Measurements from ENCODE around the gene SRP14. TPM values are rescaled to one million over a fixed set of nuclear protein-coding genes. Genes with fewer than 3 reads are reported as not detected.

SRP14 gene
- total RNA-seq, 1 donor from 2014 or later: 409 TPM

DNA sequence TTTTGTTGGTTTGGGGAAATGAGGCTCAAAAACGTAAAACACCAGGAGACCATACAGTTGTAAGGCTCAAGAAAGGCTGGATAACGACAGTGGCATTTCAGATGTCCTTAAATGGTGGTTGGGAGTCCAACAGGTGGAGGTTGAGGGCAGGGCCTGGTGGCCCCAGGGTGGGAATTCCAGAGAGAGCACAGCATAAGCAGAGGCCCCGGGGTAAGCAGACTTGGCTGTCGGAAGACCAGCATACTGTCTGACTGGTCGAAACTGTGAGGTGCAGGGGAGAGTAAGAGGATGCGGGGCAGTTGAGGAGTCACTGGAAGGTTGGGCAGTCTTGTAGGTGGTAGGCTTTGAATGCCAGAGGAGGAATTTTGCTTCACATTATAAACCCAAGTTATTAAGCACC is 48.3 kb downstream of the SRP14 start:
- no peaks in the 10 kb centered on the region for H3K27me3 ChIP-seq
- no peak overlapping the region for H3K27ac ChIP-seq
- intact Hi-C loops (cut with DNase I): no loop called here
- no peak for TF ChIP-seq POLR2AphosphoS5 (IDR thresholded peaks at IDR 0.05; ENCODE audit: insufficient read depth in 1 of 2, low read depth in 1 of 2)
- no peak for TF ChIP-seq POLR2A (IDR thresholded peaks at IDR 0.05)
- TF ChIP-seq, protein P1, sequence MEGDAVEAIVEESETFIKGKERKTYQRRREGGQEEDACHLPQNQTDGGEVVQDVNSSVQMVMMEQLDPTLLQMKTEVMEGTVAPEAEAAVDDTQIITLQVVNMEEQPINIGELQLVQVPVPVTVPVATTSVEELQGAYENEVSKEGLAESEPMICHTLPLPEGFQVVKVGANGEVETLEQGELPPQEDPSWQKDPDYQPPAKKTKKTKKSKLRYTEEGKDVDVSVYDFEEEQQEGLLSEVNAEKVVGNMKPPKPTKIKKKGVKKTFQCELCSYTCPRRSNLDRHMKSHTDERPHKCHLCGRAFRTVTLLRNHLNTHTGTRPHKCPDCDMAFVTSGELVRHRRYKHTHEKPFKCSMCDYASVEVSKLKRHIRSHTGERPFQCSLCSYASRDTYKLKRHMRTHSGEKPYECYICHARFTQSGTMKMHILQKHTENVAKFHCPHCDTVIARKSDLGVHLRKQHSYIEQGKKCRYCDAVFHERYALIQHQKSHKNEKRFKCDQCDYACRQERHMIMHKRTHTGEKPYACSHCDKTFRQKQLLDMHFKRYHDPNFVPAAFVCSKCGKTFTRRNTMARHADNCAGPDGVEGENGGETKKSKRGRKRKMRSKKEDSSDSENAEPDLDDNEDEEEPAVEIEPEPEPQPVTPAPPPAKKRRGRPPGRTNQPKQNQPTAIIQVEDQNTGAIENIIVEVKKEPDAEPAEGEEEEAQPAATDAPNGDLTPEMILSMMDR (IDR thresholded peaks at IDR 0.05): no peak
- peaks cover 0 to 87% of the 10 kb centered on the region in 2 donors for H3K36me3 ChIP-seq
- H3K9me3 ChIP-seq: no peaks in the 10 kb centered on the region
- no peak overlapping the region for H3K4me3 ChIP-seq
- H3K4me1 ChIP-seq: no peaks in the 10 kb centered on the region
- no peak for DNase-seq (ENCODE audit: extremely low spot score in 2 of 2)

DNA sequence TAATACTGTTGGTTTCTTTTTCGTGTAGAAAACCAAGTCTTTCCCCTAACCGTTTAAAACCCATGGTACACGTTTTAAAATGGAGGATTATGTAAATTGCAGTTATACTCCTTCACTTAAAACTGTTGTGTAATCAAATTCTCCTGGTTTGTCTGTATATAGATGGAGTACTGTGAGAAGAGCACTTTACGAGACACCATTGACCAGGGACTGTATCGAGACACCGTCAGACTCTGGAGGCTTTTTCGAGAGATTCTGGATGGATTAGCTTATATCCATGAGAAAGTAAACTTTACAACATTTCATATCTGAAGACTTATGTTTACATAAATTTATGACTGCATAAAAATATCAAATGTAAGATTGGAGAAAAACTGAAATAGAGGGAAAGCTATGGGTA is 51.2 kb downstream of the SRP14 start:
- DNase-seq (ENCODE audit: extremely low spot score in 2 of 2): no peak
- Histone ChIP-seq H3K27ac (no peak overlapping the region), H3K4me1 (no peaks in the 10 kb centered on the region), H3K27me3 (no peaks in the 10 kb centered on the region), H3K36me3 (peaks cover 0 to 69% of the 10 kb centered on the region in 2 donors), H3K4me3 (no peak overlapping the region), H3K9me3 (no peaks in the 10 kb centered on the region)
- intact Hi-C loops (cut with DNase I): no loop called here
- no peak for TF ChIP-seq POLR2AphosphoS5 (IDR thresholded peaks at IDR 0.05; ENCODE audit: insufficient read depth in 1 of 2, low read depth in 1 of 2)
- TF ChIP-seq POLR2A (IDR thresholded peaks at IDR 0.05): no peak
- TF ChIP-seq, protein P1 (IDR thresholded peaks at IDR 0.05): no peak

Other genes starting within 250 kb of the SRP14 start
- 5.4 TPM for gene GPR176, start 118.9 kb downstream of the SRP14 start, total RNA-seq
- gene EIF2AK4, start 105.1 kb downstream of the SRP14 start, total RNA-seq: 36.8 TPM
- 2.9 TPM for gene BMF, start 69.7 kb upstream of the SRP14 start, total RNA-seq
- 5.6 TPM for gene BUB1B, start 121.9 kb upstream of the SRP14 start, total RNA-seq
- gene PAK6, start 199.9 kb upstream of the SRP14 start, total RNA-seq: 19.9 TPM
- gene ANKRD63, start 243.9 kb upstream of the SRP14 start, total RNA-seq: not detected